Esophagus muscularis mucosa (tissue), 4 donors: Measurements from ENCODE around the gene MRC2.

Source experiments
- EP300 ChIP-seq: sonication (generic); formaldehyde crosslinking; IDR thresholded peaks from one replicate; pipeline ENCODE4 v1.6.1; 2017; ENCODE audit warnings: antibody characterized with exemption
- POLR2A ChIP-seq: fragments of 450-650 bp; IDR thresholded peaks from one replicate; pipeline ENCODE4 v1.6.1; 2017; ENCODE audit warnings: antibody characterized with exemption, moderate library complexity, mild to moderate bottlenecking, low read depth
- POLR2AphosphoS5 ChIP-seq, 2 donors: sonication (generic); formaldehyde crosslinking; IDR thresholded peaks; one replicate each; pipeline ENCODE4 v1.6.1; 2017; ENCODE audit warnings: antibody characterized with exemption in 2 of 2
- TF ChIP-seq, protein P1 (sequence below), 3 experiments: fragments of 200-600 bp in 2 of 3; fragments of 450-650 bp in 1 of 3; sonication (generic) in 2 of 3; IDR thresholded peaks; one replicate each; pipeline ENCODE4 v1.5.1; 2017 to 2019; ENCODE audit warnings: antibody characterized with exemption in 3 of 3, mild to moderate bottlenecking in 2 of 3, moderate library complexity in 1 of 3

GRCh38 chr17:62739645-62740388 lies 112.3 kb downstream of the MRC2 start:
- TF ChIP-seq, protein P1, sequence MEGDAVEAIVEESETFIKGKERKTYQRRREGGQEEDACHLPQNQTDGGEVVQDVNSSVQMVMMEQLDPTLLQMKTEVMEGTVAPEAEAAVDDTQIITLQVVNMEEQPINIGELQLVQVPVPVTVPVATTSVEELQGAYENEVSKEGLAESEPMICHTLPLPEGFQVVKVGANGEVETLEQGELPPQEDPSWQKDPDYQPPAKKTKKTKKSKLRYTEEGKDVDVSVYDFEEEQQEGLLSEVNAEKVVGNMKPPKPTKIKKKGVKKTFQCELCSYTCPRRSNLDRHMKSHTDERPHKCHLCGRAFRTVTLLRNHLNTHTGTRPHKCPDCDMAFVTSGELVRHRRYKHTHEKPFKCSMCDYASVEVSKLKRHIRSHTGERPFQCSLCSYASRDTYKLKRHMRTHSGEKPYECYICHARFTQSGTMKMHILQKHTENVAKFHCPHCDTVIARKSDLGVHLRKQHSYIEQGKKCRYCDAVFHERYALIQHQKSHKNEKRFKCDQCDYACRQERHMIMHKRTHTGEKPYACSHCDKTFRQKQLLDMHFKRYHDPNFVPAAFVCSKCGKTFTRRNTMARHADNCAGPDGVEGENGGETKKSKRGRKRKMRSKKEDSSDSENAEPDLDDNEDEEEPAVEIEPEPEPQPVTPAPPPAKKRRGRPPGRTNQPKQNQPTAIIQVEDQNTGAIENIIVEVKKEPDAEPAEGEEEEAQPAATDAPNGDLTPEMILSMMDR (IDR thresholded peaks at IDR 0.05), result no peak
- no peak for TF ChIP-seq POLR2A
- no peak for TF ChIP-seq POLR2AphosphoS5 (IDR thresholded peaks at IDR 0.05)
- TF ChIP-seq EP300, result no peak
